Ovary (tissue), 9 donors: ENCODE data around the gene SLC4A5. TPM values are rescaled to one million over a fixed set of nuclear protein-coding genes. Genes with fewer than 3 reads are reported as not detected.

Experiments
- DNase-seq, 5 donors: peaks; one replicate each; pipeline ENCODE4 v3.0.0-alpha.2; 2019 to 2020
- H3K27ac ChIP-seq, 2 donors: fragments of 200-600 bp; one replicate each; pipeline versions ENCODE4 v1.5.1 to v1.8.0; 2019 to 2022
- H3K27me3 ChIP-seq: fragments of 200-600 bp; one replicate; pipeline ENCODE4 v1.8.0; 2022
- H3K36me3 ChIP-seq: fragments of 200-600 bp; sonication (generic); one replicate; pipeline ENCODE4 v1.5.1; 2019
- H3K4me1 ChIP-seq: one replicate; pipeline ENCODE4 v1.8.1; 2013; ENCODE audit warnings: mild to moderate bottlenecking, moderate library complexity; ENCODE audit not compliant: insufficient read depth
- H3K4me3 ChIP-seq: fragments of 200-600 bp; sonication (generic); one replicate; pipeline ENCODE4 v1.5.1; 2017
- H3K9me3 ChIP-seq, 2 donors: fragments of 200-600 bp in 1 of 2; sonication (generic) in 1 of 2; one replicate each; pipeline versions ENCODE4 v1.5.1 to v1.8.1; 2013 to 2019; ENCODE audit warnings: mild to moderate bottlenecking in 1 of 2, moderate library complexity in 1 of 2
- CTCF ChIP-seq, 3 donors: fragments of 450-650 bp in 2 of 3; fragments of 200-600 bp in 1 of 3; IDR thresholded peaks; one replicate each; pipeline versions ENCODE4 v1.5.1 to v1.8.0; 2016 to 2022; ENCODE audit warnings: antibody characterized with exemption in 3 of 3, mild to moderate bottlenecking in 1 of 3
- EP300 ChIP-seq: sonication (generic); formaldehyde crosslinking; IDR thresholded peaks from one replicate; pipeline ENCODE4 v1.6.1; 2017; ENCODE audit warnings: antibody characterized with exemption
- POLR2A ChIP-seq: fragments of 450-650 bp; IDR thresholded peaks from one replicate; pipeline ENCODE4 v1.6.1; 2017; ENCODE audit warnings: antibody characterized with exemption, mild to moderate bottlenecking, moderate library complexity
- WGBS, 3 donors: extraction: QIAGEN DNeasy Blood & Tissue Kit in 1 of 3; methylation state at CpG; one replicate each; pipeline versions ENCODE4 v1.1.5 to v1.1.7; 2013 to 2017; 5-methylcytosine and 5-hydroxymethylcytosine counted together
- intact Hi-C, 4 donors: fragments of 100-400 bp; cut with DNase I; formaldehyde crosslinking; loops; one replicate each; pipeline versions ENCODE4 v1.11.0 to v1.15.1; 2022 to 2023
- polyA plus RNA-seq, 2 donors: library from polyadenylated mRNA; stranded (reverse); fragments of 200-250 nt in 1 of 2; fragments of 350-450 nt in 1 of 2; fragmentation: Illumina TruSeq in 1 of 2; extraction: RNeasy Lipid Tissue Mini Kit (QIAGEN cat#74804) in 1 of 2; gene quantifications; one replicate each; pipeline ENCODE4 v1.2.3, GENCODE V29; 2013 to 2014
- total RNA-seq, 7 donors: library from RNA; depleted of rRNA in 2 of 7; stranded (reverse); fragments of >200 nt in 2 of 7; fragmentation: NEBNext Ultra II Directional in 3 of 7; extraction: Animal tissue kit (Norgen Biotek cat#: 25700) in 3 of 7; gene quantifications; one replicate each; pipeline versions ENCODE4 v1.1.0 to v1.2.4, GENCODE V29; 2016 to 2023
- donor health status: DM: no; HTN: no; CAD: no; lungs with moderate emphysema.
- donor health status: DM: no; HTN: no; CAD: no.
- donor health status: Bipolar disorder and iron deficiency.
- donor health status: DM: yes; HTN: yes; CAD: no.
- donor health status: DM: no; HTN: no; CAD: no.
- donor health status: DM: yes; HTN: yes; CAD: no.

The SLC4A5 gene
- total and polyA plus RNA-seq, 9 donors, result 1.1 to 6.3 (median 2.4) TPM

GRCh38 chr2:74259733-74260132, 83.5 kb downstream of the SLC4A5 start:
- Histone ChIP-seq H3K36me3 (no peaks in the 10 kb centered on the region), H3K4me3 (no peak overlapping the region), H3K27ac (no peak overlapping the region), H3K27me3 (no peaks in the 10 kb centered on the region), H3K4me1 (no peaks in the 10 kb centered on the region), H3K9me3 (no peaks in the 10 kb centered on the region)
- no peak for DNase-seq
- intact Hi-C loops, result loop anchor here in 1 of 4 donors (5.0 to 10.0 kb wide), 2 partner anchors 78 to 115 kb away; partner anchors contain the start of gene BOLA3
- 92 to 93% (median 93%) methylated on average over 4 of the region's 4 CpGs for WGBS, 3 donors
- TF ChIP-seq POLR2A, result no peak
- no peak for TF ChIP-seq EP300
- TF ChIP-seq CTCF (IDR thresholded peaks at IDR 0.05), result no peak

GRCh38 chr2:74259191-74259590, 84.0 kb downstream of the SLC4A5 start:
- Histone ChIP-seq H3K4me1 (no peaks in the 10 kb centered on the region), H3K9me3 (no peaks in the 10 kb centered on the region), H3K27me3 (no peaks in the 10 kb centered on the region), H3K36me3 (no peaks in the 10 kb centered on the region), H3K4me3 (no peak overlapping the region), H3K27ac (no peak overlapping the region)
- 78 to 90% (median 87%) methylated on average over 3 of the region's 3 CpGs for WGBS, 3 donors
- no peak for DNase-seq
- intact Hi-C loops, result loop anchor here in 1 of 4 donors (5.0 to 10.0 kb wide), 2 partner anchors 78 to 114 kb away; partner anchors contain the start of gene BOLA3
- TF ChIP-seq CTCF (IDR thresholded peaks at IDR 0.05) (no peak), EP300 (no peak)

- Histone ChIP-seq H3K4me1 (no peaks in the 10 kb centered on the region), H3K9me3 (no peaks in the 10 kb centered on the region), H3K27ac (no peak overlapping the region), H3K4me3 (no peak overlapping the region), H3K36me3 (no peaks in the 10 kb centered on the region), H3K27me3 (no peaks in the 10 kb centered on the region)
- DNase-seq, result no peak
- intact Hi-C loops, result loop anchor here in 1 of 4 donors (5.0 to 10.0 kb wide), 2 partner anchors 82 to 111 kb away; partner anchors contain the start of gene BOLA3
- 24 to 53% (median 38%) methylated on average over 18 of the region's 18 CpGs for WGBS, 3 donors
- TF ChIP-seq CTCF (IDR thresholded peaks at IDR 0.05) (no peak), EP300 (no peak), POLR2A (no peak)
Observed at GRCh38 chr2:74255660-74256213, 87.5 kb downstream of the SLC4A5 start.

- Histone ChIP-seq H3K4me1 (no peaks in the 10 kb centered on the region), H3K27me3 (no peaks in the 10 kb centered on the region), H3K4me3 (no peak overlapping the region), H3K27ac (no peak overlapping the region), H3K9me3 (no peaks in the 10 kb centered on the region), H3K36me3 (no peaks in the 10 kb centered on the region)
- TF ChIP-seq CTCF (IDR thresholded peaks at IDR 0.05), result no peak
- no peak for TF ChIP-seq EP300
- no peak for TF ChIP-seq POLR2A
- intact Hi-C loops, result loop anchor here in 1 of 4 donors (10.0 kb wide), 1 partner anchor 109 kb away; the partner anchor contains the start of gene BOLA3
- DNase-seq, result peak in 1 of 5 donors; percentile 7
- 10 to 36% (median 24%) methylated on average over 4 of the region's 4 CpGs for WGBS, 3 donors
Observed at GRCh38 chr2:74253971-74254310, 89.3 kb downstream of the SLC4A5 start.
